Left lobe of liver (tissue), 2 donors: Measurements from ENCODE around the gene IFNGR1. TPM values are rescaled to one million over a fixed set of nuclear protein-coding genes. Genes with fewer than 3 reads are reported as not detected.
"Not testable (repeated sequence)": the region's sequence is repeated elsewhere in the genome, so short reads cannot be mapped to it uniquely, and the experiment has no call there.

Experiments used
- ATAC-seq: fragments of 200-7000 bp; cut with Tn5 transposase; one replicate; pipeline ENCODE4 v1.9.1; 2020; ENCODE audit warnings: mild to moderate bottlenecking, moderate library complexity
- DNase-seq: peaks from one replicate; pipeline ENCODE4 v3.0.0-alpha.2; 2020; ENCODE audit warnings: low spot score
- total RNA-seq: library from RNA; stranded (reverse); gene quantifications from one replicate; pipeline ENCODE4 v1.2.1, GENCODE V29; 2021
- donor health status: DM: no; HTN: no; CAD: no; lungs with moderate emphysema.
- donor health status: DM: no; HTN: yes; CAD: no.

The IFNGR1 gene
- total RNA-seq = 23.0 TPM

DNA sequence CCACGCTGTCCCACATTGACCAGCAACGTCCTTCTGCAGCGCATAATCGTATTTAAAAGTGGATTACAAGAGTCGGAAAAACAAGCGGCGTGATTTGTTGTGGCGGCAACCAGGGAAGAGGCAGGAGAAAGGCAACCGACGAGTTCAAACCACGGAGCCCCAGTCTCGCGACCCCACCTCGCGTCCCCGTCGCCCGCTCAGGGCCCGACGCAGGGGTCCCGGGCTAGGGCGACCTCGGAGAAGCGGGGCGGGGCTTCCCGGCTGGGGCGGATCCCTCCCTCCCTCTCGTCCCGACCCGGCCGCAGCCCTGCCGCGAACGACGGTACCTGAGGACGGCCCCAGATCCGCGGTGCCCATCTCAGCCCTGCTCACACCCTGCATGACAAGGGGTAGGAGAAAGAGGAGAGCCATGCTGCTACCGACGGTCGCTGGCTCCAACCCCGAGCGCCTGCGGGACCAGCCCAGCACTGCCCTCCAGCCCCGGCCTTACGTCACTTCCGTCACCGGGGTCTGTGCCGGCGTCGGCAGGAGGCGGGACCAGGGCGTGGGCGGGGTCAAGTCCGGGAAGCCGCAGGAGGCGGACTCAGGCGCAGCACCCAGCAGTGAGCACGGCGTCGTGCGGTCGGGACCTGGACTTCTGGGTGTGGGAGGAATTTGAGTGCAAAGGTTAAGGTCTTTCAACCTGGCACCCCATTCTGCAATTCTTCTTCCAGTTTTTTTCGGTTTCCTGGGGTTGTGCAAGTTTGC, at the start of gene IFNGR1:
TSS of gene IFNGR1 (minus strand) at position 469 of the 747 bp plus-strand sequence. CDS start at position 411, 58 bp downstream.
- DNase-seq (peak; percentile 99), ATAC-seq (peak; percentile 91)

DNA sequence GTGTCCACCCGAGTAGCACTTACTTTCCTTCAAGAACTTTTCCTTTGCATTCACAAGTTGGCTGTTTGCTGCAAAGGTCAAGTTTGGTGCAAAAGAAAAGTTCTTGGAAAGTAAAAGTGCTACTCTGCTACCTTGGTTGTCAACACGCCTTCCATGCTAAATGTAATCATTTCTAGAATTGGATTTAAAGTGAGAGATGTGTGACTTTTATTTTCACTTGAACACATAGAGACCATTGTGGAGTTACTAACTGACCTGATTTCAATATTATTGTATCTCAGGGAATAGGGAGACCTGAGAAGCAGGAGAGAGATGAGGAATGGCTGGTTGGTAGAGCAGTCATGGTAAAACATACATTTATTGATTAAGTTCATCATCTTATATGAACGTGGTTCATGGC, 49.7 kb upstream of the IFNGR1 start:
- DNase-seq (no peak), ATAC-seq (no peak)

DNA sequence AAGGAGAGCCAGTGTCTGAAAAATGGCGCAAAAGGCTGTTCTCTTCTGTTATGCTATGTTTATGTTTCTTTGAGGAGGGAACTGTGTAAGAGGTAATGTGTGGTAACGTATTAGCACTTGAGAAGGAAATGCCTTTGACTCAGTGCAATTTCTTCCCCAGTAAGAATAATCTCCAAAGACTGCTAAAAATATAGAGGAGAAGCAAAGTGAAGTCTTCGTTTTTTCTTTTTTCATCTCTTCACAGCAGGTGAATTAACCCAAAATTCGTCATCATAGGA, 47.1 kb upstream of the IFNGR1 start:
- DNase-seq = no peak
- no peak for ATAC-seq

DNA sequence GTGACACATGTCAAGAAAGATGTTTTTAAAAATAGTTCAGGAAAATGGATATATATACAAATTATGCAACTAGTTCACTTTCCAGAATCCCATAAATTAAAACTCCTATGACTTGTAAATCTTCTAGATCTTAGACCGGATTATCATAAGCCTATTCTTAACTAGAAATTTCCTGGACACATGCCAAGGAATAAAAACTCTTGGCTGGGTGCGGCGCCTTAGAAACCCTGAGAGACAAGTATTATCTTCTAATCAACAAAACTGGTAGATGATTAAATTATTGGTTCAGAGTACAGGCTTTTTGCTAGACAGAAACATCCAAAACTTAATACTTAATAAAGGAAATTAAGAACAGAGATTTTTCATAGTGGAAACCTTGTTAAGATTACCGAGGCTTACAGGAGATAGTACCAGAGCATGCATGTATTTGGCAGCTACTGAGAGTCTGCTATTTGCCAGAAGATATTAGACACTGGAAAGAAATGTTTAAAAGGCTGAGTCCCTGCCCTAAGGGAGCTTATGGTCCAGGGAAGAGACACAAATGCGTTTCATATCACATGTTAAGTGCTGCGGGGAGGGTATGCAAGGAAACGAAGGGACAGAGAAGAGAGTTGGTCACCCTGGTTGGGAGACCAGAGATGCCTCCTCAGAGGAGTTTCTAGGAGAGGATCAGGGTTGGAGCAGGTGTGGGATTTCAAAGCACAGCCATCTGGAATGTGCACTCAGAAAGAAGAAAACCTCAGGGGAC, 46.5 kb upstream of the IFNGR1 start:
- ATAC-seq (no peak), DNase-seq (no peak)

DNA sequence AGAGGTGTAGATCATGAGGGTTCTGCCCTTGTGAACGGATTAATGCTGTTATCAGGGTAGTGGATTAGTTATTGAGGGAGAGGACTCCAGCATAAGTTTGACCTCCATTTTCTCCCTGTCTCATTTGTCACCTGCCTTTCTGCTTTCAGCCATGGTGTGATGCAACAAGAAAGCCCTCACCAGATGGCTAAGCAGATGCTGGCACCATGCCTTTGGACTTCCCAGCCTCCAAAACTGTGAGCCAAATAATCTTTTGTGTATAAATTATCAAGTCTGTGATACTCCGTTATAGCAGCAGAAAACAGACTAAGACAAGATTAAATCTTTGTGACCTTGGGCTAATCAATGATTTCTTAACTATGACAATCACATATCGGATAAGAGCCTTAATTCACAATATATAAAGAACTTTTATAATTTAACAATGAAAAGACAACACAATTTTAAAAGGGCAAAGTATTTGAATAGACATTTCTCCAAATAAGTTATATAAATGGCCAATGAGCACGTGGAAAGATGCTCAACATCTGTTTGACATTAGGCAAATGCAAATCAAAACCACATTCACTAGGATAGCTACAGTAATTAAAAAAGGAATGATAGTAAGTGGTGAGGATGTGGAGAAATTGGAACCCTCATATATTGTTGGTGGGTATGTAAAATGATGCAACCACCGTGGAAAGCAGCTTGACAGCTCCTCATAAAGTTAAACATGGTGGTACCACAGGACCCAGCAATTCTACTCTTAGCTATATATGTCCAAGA, 45.3 kb upstream of the IFNGR1 start:
- ATAC-seq = no peak

DNA sequence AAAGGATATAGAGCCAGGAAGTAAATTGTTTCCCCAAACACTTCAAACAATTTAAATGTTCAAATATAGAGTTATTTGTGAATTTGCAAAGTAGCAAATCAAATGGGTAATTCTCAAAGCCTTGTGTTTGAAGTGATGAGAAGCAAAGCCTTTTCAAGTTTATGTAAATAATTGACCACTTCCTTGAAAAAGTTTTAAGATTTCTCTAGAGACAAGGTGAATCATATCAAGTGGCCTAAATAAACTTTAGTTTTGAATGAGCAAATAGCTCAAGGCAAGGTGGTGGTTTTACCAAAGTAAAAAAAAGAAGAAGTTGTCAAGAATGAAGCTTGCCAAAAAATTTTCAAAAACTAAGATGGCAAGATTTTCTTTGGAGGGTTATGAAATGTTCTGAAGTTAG, 42.6 kb upstream of the IFNGR1 start:
- ATAC-seq = no peak
- DNase-seq = no peak

More for the DNA sequence above, 45.3 kb upstream of the IFNGR1 start:
- no peak for DNase-seq

DNA sequence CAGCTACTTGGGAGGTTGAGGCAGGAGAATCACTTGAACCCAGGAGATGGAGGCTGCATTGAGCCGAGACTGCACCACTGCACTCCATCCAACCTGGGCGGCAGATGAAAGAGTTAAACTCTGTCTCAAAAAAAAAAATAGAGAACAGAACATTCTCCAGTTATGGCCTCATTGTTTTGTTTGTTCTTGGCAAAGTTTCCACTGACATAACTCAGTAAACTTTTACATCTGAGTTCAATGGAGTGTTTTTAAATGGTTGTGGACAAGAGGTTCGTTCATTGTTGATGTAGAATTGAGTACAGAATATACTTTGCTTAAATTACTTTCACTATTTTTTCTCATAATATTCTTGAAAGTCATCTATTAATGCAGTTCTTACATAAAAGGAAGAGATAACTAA, 42.2 kb upstream of the IFNGR1 start:
- no peak for ATAC-seq
- DNase-seq = no peak

DNA sequence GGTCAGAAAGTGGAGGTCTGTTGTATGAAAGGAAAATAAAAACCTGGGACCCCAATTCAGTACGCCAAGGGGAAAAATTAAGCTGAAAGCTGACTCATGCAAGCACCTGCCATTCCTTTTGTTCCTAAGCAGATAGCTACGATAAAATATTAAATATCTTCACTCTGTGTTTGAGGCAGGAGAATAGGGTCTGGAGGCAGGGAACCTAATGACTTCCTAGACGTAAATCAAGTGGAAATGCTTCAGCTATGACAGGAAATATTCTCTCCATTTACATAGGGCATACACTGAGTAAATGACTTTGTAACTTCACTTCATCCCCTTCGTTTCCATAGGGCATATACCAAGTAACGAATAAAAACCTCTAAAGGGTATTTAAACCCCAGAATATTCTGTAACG, 41.0 kb upstream of the IFNGR1 start:
- DNase-seq (no peak), ATAC-seq (no peak)

DNA sequence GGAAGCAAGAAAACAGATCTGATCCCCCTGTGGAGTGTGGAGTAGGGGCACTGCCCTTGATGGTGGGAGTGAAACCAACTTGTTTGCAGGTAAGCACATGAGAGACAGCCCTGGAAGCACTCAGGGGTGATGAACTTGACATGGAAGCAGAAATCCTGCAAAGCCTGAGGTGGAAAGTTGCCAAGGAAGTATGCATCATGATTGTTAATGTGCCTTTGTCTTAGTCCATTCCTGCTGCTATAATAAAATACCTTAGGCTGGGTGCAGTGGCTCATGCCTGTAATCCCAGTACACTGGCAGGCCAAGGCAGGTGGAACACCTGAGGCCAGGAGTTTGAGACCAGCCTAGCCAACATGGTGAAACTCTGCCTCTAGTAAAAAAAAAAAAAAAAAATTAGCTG, 40.2 kb upstream of the IFNGR1 start:
- ATAC-seq = no peak
- no peak for DNase-seq

DNA sequence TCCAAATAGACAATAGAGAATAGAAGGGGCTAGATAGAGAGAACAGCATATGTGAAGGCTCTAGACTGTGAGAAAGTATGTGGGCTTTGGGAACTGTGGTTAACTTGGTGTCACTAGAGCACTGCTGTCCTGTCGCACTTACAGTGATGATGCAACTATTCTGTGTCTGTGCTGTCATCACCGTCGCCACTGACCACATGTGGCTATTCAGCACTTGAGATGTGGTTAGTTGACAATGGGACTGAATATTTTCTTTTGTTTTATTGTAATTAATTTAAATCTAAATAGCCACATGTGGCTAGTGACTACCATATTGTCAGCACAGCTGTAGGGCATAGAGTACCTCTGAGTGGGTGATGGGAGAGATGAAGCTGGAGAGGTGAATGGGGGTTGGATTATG, 39.0 kb upstream of the IFNGR1 start:
- ATAC-seq (no peak), DNase-seq (no peak)

DNA sequence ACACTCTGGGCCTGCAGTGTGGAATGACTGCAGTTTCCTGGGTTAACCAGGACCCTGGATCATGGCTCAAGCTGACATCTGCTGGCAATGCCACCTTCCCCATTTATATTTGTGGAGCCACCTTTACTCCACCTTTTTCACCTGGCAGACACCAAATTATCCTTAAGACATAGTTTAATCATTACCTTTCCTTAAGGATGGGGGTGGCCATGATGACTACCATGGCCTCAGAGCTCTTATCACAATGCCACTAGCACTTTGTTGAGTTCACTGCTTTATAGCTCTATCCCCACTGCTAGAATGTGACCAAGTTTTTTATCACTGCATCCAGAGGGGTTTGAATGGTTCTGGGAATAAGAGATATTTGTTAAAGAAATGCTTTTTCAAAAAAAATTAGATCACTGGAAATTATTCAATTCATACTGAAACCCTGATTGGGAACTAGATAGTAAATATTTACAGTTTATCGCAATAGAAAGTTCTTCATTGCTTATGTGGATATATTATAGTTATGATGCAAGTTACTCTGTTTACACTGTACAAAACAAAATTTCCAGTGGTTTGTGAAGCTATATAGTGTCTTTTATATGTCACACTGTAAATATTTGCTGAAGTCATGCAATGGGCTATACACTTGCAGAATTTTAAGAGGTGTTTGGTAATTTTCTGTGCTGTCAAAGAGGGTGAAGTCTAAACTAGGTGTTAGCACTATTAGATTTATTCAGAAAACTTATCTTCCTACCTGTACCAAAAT, 37.3 kb upstream of the IFNGR1 start:
- ATAC-seq = no peak
- no peak for DNase-seq

DNA sequence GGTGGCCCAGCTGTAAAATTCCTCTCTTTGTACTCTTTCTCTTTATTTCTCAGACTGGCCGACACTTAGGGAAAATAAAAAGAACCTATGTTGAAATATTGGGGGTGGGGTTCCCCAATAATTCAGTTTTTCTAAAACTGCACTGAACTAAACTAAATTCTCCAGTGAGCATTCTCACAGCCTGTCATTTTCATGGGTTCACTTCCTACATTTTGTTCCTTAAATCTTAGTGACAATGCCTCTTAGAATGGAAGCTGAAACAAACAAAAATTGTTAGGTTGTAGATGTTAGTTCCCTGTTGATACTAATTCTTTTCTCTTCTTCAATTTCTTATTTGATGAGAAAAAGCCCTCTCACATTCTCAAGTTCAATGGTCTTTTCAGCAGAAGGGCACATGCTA, 35.8 kb upstream of the IFNGR1 start:
- ATAC-seq (no peak), DNase-seq (no peak)

DNA sequence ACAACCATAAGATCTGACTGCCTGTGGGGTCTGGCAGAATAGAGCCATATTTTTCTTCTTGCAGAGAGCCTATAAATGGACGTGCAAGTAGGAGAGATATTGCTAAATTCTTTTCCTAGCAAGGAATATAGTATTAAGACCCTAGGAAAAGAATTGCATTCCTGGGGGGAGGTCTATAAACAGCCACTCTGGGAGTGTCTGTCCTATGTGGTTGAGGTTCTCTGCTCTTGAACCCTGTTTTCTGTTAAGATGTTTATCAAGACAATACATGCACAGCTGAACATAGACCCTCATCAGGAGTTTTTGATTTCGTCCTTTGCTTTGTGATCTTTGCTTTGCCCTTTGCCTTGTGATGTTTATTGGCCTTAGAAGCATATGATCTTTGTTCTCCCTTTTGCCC, 35.2 kb upstream of the IFNGR1 start:
- not testable (repeated sequence) for DNase-seq

DNA sequence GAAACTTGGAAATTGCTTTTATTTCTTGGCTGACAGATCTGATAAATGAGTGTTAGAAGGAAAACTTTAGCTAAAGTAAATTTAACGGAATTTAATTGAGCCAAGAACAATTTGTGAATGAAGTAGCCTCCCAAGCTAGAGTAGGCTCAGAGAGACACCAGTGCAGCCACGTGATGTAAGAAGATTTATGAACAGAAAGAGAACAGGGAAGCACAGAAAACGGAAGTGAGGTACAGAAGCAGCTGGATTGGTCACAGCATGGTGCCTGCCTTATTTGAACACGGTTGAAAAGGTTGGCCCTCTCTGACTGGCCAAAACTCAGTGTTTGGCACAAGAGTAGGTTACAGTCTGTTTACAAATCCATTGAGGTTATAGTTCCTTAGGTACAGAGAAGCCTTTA, 29.5 kb upstream of the IFNGR1 start:
- DNase-seq = no peak
- ATAC-seq = peak; percentile 36

More for the DNA sequence above, 35.2 kb upstream of the IFNGR1 start:
- not testable (repeated sequence) for ATAC-seq

DNA sequence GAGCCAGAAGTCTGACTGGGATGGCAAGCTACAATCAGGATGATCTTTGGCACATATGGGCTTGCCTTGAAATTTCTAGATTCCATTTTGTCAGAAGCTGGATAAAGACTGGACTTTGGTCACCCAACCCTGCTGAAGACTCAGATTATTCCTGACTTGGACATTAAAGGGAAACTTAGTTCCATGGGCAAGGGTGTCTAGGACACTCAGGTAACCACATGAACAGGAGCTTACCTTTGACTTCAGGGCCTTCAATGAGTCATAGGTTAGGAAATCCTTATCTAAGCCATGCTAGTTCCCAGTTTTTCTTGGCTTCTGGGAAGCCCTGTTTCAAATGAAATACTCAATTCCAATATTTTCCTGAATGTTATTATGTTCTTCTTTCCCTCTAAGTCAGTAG, 28.5 kb upstream of the IFNGR1 start:
- ATAC-seq (peak; percentile 76), DNase-seq (no peak)

DNA sequence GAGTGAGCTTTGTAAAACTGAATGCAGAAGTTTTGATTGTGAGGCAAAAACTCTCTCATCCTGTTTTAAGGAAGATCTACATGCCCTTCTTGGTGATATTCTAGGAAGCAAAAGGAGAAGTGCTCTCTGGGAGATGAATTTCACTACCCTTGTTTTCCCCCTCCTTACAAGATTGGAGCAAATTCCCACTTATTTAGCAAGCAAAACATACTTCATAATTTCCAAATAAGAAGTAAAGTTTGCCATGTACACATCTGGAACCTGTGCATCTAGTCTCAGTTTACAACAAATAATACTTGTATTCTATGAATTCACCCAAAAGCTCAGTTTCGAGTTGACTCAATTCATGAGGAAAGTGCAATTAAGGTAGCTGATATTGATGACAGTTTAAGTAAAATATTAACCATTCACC, 27.6 kb upstream of the IFNGR1 start:
- DNase-seq (no peak), ATAC-seq (no peak)

DNA sequence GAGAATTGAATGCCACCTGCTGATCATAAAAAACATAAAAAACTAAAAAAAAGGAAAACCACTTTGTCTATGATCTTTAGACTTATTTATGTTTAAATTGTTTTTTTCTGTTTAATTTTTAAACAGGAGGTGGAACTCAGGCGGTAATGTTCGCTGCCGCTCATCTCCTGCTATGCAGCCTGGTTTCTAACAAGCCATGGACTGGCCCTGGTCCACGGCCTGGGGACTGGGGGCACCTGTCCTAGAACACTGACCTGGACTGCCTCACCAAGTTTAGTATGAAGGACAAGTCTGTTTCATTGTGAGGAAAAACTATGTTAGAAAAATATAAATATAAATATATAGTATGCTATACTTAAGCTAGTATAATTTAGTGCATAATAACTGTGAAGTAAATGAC, 27.0 kb upstream of the IFNGR1 start:
- DNase-seq (no peak), ATAC-seq (no peak)

DNA sequence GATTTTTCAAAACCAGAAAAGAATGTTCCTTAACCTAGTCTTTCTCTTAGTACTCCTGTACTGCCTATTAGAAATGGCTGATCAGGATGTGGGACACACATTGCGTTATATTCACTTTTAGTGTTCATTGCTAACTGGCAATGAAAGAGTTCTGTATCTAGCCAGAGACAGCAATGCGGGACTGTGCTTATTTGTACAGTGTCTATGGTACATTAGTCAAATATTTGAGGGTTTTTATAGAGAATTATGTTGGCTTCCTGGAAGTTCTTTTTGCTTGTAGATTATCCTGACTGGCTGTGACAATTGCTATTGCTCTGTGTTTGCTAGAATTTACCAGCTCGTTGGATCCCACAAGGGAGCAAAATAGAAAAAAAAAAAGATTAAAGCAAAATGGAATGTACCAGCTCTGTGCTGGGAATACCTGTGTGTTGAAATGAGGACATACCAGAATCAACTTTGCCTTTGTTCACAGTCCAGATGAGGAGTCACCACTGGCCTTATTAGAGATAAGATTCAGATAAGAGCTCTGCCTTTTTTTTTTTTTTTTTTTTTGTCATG, 22.4 kb upstream of the IFNGR1 start:
- no peak for DNase-seq
- ATAC-seq = peak; percentile 85

DNA sequence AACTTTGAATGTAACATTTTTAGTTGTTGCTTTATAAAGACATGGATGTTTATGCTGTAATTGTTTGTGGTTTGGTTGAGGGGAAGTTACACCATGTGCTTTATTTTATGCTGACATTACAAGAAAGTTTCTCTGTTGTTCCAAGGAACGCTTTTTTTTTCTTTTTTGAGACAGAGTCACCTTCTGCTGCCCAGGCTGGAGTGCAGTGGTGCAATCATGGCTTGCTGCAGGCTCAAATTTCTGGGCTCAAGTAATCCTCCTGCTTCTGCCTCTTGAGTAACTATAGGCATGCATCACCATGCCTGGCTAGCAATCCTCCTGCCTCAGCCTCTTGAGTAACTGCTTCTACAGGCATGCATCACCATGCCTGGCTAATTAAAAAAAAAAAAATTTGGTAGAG, 21.0 kb upstream of the IFNGR1 start:
- no peak for ATAC-seq

DNA sequence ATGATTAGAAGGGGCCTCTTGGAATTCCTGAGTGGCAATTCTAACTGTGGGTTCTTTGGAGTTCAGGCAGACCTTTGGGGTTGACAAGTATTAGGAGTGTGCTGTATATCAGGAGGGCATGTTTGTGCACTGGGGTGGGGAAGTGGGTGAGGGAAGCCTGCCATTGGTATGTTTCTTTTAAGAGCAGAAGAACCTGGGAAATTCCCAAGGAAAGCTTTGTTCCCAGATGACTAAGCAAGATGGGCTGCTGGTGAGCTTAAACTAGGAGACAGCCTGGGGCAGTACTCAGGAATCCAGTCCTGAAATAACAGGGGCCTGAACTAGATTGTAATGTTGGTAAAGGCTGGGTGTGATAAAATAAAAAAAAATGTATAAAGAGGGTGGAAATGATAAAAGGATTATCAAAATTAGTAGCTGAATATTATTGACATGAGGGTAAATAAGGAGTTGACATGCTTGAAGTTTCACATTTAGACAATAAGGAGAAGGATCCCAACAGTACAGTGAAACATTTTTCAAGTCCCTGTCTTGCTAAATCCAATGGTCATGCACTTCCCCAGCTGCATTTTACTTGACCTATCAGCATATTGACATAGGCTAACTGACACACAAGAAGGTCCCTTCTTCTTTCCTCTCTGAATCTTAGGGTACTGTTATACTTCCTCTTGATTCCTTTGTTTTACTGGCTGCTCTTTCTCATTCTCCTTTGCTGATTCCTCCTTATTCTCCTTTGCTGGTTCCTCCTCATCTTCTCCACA, 18.4 kb upstream of the IFNGR1 start:
- ATAC-seq = no peak
- no peak for DNase-seq

More for the DNA sequence above, 21.0 kb upstream of the IFNGR1 start:
- no peak for DNase-seq
